H1 (cell line): ENCODE results near the gene AVP. TPM values are rescaled to one million over a fixed set of nuclear protein-coding genes. Genes with fewer than 3 reads are reported as not detected.

Source experiments
- CTCF ChIA-PET: fragments of 300-600 bp; sonication (Branson Sonifier 250); formaldehyde crosslinking; loops from one replicate; lab custom pipeline; 2021; ENCODE audit not compliant: partially characterized antibody; lab: Charles Lee
- POLR2A ChIA-PET: fragments of 300-600 bp; sonication (Branson Sonifier 250); formaldehyde crosslinking; loops from one replicate; lab custom pipeline; 2021; ENCODE audit warnings: inconsistent platforms; ENCODE audit not compliant: partially characterized antibody; lab: Charles Lee
- DNase-seq, 2 experiments: peaks; one replicate each; pipeline versions ENCODE4 v3.0.0 to v3.0.0-alpha.2; 2010 to 2022; ENCODE audit warnings: low spot score in 2 of 2, low read depth in 1 of 2, mixed read lengths in 1 of 2
- FAIRE-seq: peaks from 2 replicates; lab custom pipeline; 2011; peaks lifted over from hg19 to GRCh38; lab: Jason Lieb, UNC
- H2AFZ ChIP-seq: 2 replicates; pipeline ENCODE4 v1.8.1; 2012; ENCODE audit warnings: low read length, inconsistent platforms
- H2AK5ac ChIP-seq: 2 replicates; pipeline ENCODE4 v1.6.1; 2013; ENCODE audit warnings: low read depth, low read length
- H2BK120ac ChIP-seq: replicated peaks from 2 replicates; pipeline ENCODE3; 2013; ENCODE audit warnings: low read depth, low read length, inconsistent platforms
- H2BK12ac ChIP-seq: 2 replicates; pipeline ENCODE4 v1.6.1; 2013; ENCODE audit warnings: low read depth, low read length
- H2BK15ac ChIP-seq: 2 replicates; pipeline ENCODE4 v1.6.1; 2013; ENCODE audit warnings: low read length
- H2BK20ac ChIP-seq: 2 replicates; pipeline ENCODE4 v1.6.1; 2013; ENCODE audit warnings: low read length
- H2BK5ac ChIP-seq: 2 replicates; pipeline ENCODE4 v1.6.1; 2013; ENCODE audit warnings: low read depth, low read length
- H3K14ac ChIP-seq: 2 replicates; pipeline ENCODE4 v1.6.1; 2013; ENCODE audit warnings: inconsistent platforms; ENCODE audit not compliant: insufficient read length
- H3K18ac ChIP-seq: 2 replicates; pipeline ENCODE4 v1.6.1; 2013; ENCODE audit warnings: low read length; ENCODE audit errors: extremely low read depth
- H3K23ac ChIP-seq: 2 replicates; pipeline ENCODE4 v1.6.1; 2013; ENCODE audit warnings: inconsistent platforms; ENCODE audit not compliant: insufficient read length
- H3K23me2 ChIP-seq: 2 replicates; pipeline ENCODE4 v1.6.1; 2013; ENCODE audit warnings: low read depth, low read length
- H3K27ac ChIP-seq: 2 replicates; pipeline ENCODE4 v1.6.1; 2011; ENCODE audit warnings: low read depth, low read length, inconsistent platforms
- H3K27me3 ChIP-seq, 4 experiments: replicated peaks in 1 of 4; 1 replicate in 1 of 4; 2 replicates in 3 of 4; pipeline versions ENCODE4 v1.6.1 to v1.8.1; 2011 to 2013; ENCODE audit warnings: low read length in 3 of 4, mild to moderate bottlenecking in 3 of 4, inconsistent platforms in 2 of 4, mixed read lengths in 2 of 4, moderate library complexity in 1 of 4; ENCODE audit not compliant: control insufficient read depth in 3 of 4, insufficient read depth in 3 of 4; ENCODE audit errors: extremely low read depth in 1 of 4
- H3K36me3 ChIP-seq, 4 experiments: 2 replicates each; pipeline versions ENCODE4 v1.6.1 to v1.8.1; 2011 to 2013; ENCODE audit warnings: mild to moderate bottlenecking in 4 of 4, low read length in 3 of 4, moderate library complexity in 2 of 4, control low read depth in 1 of 4, inconsistent platforms in 1 of 4; ENCODE audit not compliant: insufficient read depth in 4 of 4, control insufficient read depth in 2 of 4
- H3K4ac ChIP-seq: replicated peaks from 2 replicates; pipeline ENCODE3; 2013; ENCODE audit warnings: low read length, low read depth, mixed read lengths, inconsistent platforms; ENCODE audit not compliant: insufficient read length
- H3K4me1 ChIP-seq, 4 experiments: replicated peaks in 1 of 4; 1 replicate in 1 of 4; 2 replicates in 3 of 4; pipeline versions ENCODE4 v1.6.1 to v1.8.1; 2011 to 2013; ENCODE audit warnings: low read length in 3 of 4, inconsistent platforms in 2 of 4, mixed read lengths in 1 of 4; ENCODE audit not compliant: insufficient read depth in 4 of 4, control insufficient read depth in 3 of 4
- H3K4me2 ChIP-seq, 2 experiments: 2 replicates each; pipeline versions ENCODE4 v1.6.1 to v1.8.1; 2011 to 2013; ENCODE audit warnings: low read depth in 2 of 2, low read length in 2 of 2, control low read depth in 1 of 2, inconsistent platforms in 1 of 2, mild to moderate bottlenecking in 1 of 2; ENCODE audit not compliant: insufficient read depth in 1 of 2
- H3K4me3 ChIP-seq, 4 experiments: fragments of 200-600, 300-600 bp in 1 of 4; sonication (generic), shearing (Covaris generic), sonication (Bioruptor Twin) in 1 of 4; 2 replicates each; pipeline versions ENCODE4 v1.5.1 to v1.8.1; 2011 to 2016; ENCODE audit warnings: low read length in 4 of 4, low read depth in 3 of 4, control low read depth in 2 of 4, inconsistent platforms in 2 of 4, mild to moderate bottlenecking in 2 of 4, mixed read lengths in 1 of 4, moderate library complexity in 1 of 4; ENCODE audit not compliant: insufficient read depth in 2 of 4; ENCODE audit errors: extremely low read depth in 1 of 4
- H3K56ac ChIP-seq: replicated peaks from 2 replicates; pipeline ENCODE3; 2013; ENCODE audit warnings: low read depth, mild to moderate bottlenecking, mixed read lengths, low read length, inconsistent platforms; ENCODE audit not compliant: insufficient read length
- H3K79me1 ChIP-seq: 2 replicates; pipeline ENCODE4 v1.6.1; 2013; ENCODE audit warnings: low read depth, low read length, control low read depth
- H3K79me2 ChIP-seq, 2 experiments: 2 replicates each; pipeline versions ENCODE4 v1.6.1 to v1.8.1; 2012 to 2013; ENCODE audit warnings: low read length in 2 of 2, mild to moderate bottlenecking in 2 of 2, inconsistent platforms in 1 of 2; ENCODE audit not compliant: insufficient read depth in 2 of 2, control insufficient read depth in 1 of 2
- H3K9ac ChIP-seq, 4 experiments: replicated peaks in 1 of 4; 1 replicate in 1 of 4; 2 replicates in 3 of 4; pipeline versions ENCODE4 v1.6.1 to v1.8.1; 2011 to 2013; ENCODE audit warnings: low read depth in 3 of 4, low read length in 3 of 4, control low read depth in 2 of 4, mild to moderate bottlenecking in 2 of 4, moderate library complexity in 2 of 4, inconsistent platforms in 1 of 4; ENCODE audit errors: extremely low read depth in 1 of 4
- H3K9me3 ChIP-seq, 2 experiments: 2 replicates each; pipeline versions ENCODE4 v1.6.1 to v1.8.1; 2012 to 2013; ENCODE audit warnings: mild to moderate bottlenecking in 2 of 2, moderate library complexity in 2 of 2, control low read depth in 1 of 2, inconsistent platforms in 1 of 2, low read depth in 1 of 2, low read length in 1 of 2, mixed read lengths in 1 of 2; ENCODE audit not compliant: insufficient read depth in 2 of 2
- H4K20me1 ChIP-seq, 2 experiments: replicated peaks in 1 of 2; 2 replicates each; pipeline versions ENCODE3 to v1.8.1; 2011 to 2013; ENCODE audit warnings: inconsistent platforms in 2 of 2, low read length in 2 of 2, mild to moderate bottlenecking in 1 of 2; ENCODE audit not compliant: insufficient read depth in 2 of 2, control insufficient read depth in 1 of 2
- H4K5ac ChIP-seq: 2 replicates; pipeline ENCODE4 v1.6.1; 2013; ENCODE audit warnings: low read length, low read depth, mixed read lengths, inconsistent platforms; ENCODE audit not compliant: insufficient read length
- H4K8ac ChIP-seq: 2 replicates; pipeline ENCODE4 v1.8.0; 2013; ENCODE audit warnings: mild to moderate bottlenecking, moderate library complexity, low read length, inconsistent platforms; ENCODE audit not compliant: insufficient read depth; ENCODE audit errors: extremely low read depth
- H4K91ac ChIP-seq: replicated peaks from 2 replicates; pipeline ENCODE3; 2013; ENCODE audit warnings: low read length, mixed read lengths, inconsistent platforms; ENCODE audit not compliant: insufficient read length
- EGR1 ChIP-seq: IDR thresholded peaks from 2 replicates; pipeline ENCODE4 v1.6.1; 2011; ENCODE audit warnings: low read depth, low read length, borderline replicate concordance
- GABPA ChIP-seq: IDR thresholded peaks from 2 replicates; pipeline ENCODE4 v1.6.1; 2011; ENCODE audit warnings: mild to moderate bottlenecking, low read length, moderate library complexity, borderline replicate concordance; ENCODE audit not compliant: insufficient read depth
- JUND ChIP-seq: IDR thresholded peaks from 2 replicates; pipeline ENCODE4 v1.6.1; 2011; ENCODE audit warnings: mild to moderate bottlenecking, improper control_type of control experiment, low read length
- MAX ChIP-seq: IDR thresholded peaks from 2 replicates; pipeline ENCODE4 v1.6.1; 2012; ENCODE audit warnings: inconsistent platforms
- WGBS, 2 experiments: shearing (Covaris generic) in 1 of 2; methylation state at CpG; one replicate each; pipeline versions ENCODE4 v1.1.6 to v1.1.7; 2013 to 2015; ENCODE audit warnings: low lambda C conversion rate in 2 of 2, mixed read lengths in 2 of 2, inconsistent platforms in 1 of 2, low coverage in 1 of 2, missing lambda C conversion rate in 1 of 2; ENCODE audit not compliant: insufficient replicate concordance in 2 of 2, insufficient coverage in 1 of 2, insufficient read length in 1 of 2; ENCODE audit errors: extremely low coverage in 1 of 2, missing lambda C conversion rate in 1 of 2; 5-methylcytosine and 5-hydroxymethylcytosine counted together
- polyA plus RNA-seq, 7 experiments: library from polyadenylated mRNA; depleted of rRNA in 3 of 7; stranded (reverse) in 5 of 7; unstranded in 2 of 7; fragments of >200 nt in 5 of 7; fragments of 200-250 nt in 2 of 7; gene quantifications; 1 replicate in 5 of 7; 2 replicates in 1 of 7; 4 replicates in 1 of 7; pipeline versions ENCODE4 v1.2.1 to v1.2.3, GENCODE V29; 2011 to 2013; ENCODE audit warnings: missing spikeins in 2 of 7, mixed read lengths in 2 of 7
- total RNA-seq: library from RNA; stranded (reverse); fragmentation: NEBNext Ultra II Directional; extraction: Animal tissue kit (Norgen Biotek cat#: 25700); gene quantifications from 2 replicates; pipeline ENCODE4 v1.2.1, GENCODE V29; 2021

The AVP gene
- total and polyA plus RNA-seq, 2 of the 8 experiments (the other 6 are each of a cell fraction or from before 2014, with no cell fraction given): 0.18 TPM; not detected in 1

DNA sequence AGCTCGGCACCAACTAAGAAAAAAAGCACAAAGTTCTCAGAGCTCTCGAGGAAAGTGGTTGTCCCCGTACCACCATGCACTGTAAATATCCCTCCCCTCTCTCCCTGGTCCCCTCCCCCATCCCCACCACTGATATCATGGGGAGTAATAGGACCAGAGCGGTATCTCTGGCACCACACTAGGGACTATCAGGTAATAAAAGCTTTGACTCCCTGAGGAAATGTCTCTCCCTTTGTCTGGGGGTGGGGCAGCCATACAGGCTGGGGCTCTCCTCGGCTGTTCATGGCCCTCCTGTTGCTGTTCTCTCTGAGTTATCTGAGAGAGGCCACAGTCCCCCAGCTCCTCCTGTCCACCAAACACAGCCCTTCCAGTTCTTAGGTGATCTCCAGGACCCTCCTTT, 46.1 kb downstream of the AVP start:
- peaks cover 24 to 45% (median 33%) of the 10 kb centered on the region in 4 experiments for H3K36me3 ChIP-seq
- H3K4ac ChIP-seq: no peak overlapping the region
- TF ChIP-seq MAX: no peak
- no peak for TF ChIP-seq JUND
- no peak for TF ChIP-seq EGR1
- no peak for TF ChIP-seq GABPA
- no peaks in the 10 kb centered on the region for H3K79me1 ChIP-seq
- peaks cover 0 to 12% (median 4%) of the 10 kb centered on the region in 4 experiments; a peak in 5 of 7 replicates for H3K4me1 ChIP-seq
- H4K20me1 ChIP-seq: peaks cover 2 to 4% of the 10 kb centered on the region in 2 experiments
- H3K9me3 ChIP-seq: no peaks in the 10 kb centered on the region
- H3K27ac ChIP-seq: no peak overlapping the region
- no peak overlapping the region for H2AK5ac ChIP-seq
- WGBS, 2 experiments: 87% methylated on average over 5 of the region's 5 CpGs; no CpG with 5 or more reads in 1 of the 2 experiments
- no peak overlapping the region for H4K8ac ChIP-seq
- no peak overlapping the region for H4K5ac ChIP-seq
- H3K4me3 ChIP-seq: no peak overlapping the region
- no peaks in the 10 kb centered on the region for H3K79me2 ChIP-seq
- H3K56ac ChIP-seq: no peak overlapping the region
- H3K9ac ChIP-seq: no peak overlapping the region
- H2AFZ ChIP-seq: no peak overlapping the region
- no peak overlapping the region for H2BK12ac ChIP-seq
- H2BK15ac ChIP-seq: no peak overlapping the region
- no peak overlapping the region for H4K91ac ChIP-seq
- no peak overlapping the region for H2BK120ac ChIP-seq
- no peak overlapping the region for H2BK20ac ChIP-seq
- no peak overlapping the region for H3K14ac ChIP-seq
- FAIRE-seq (no peak), DNase-seq (no peak)
- no peaks in the 10 kb centered on the region for H3K23me2 ChIP-seq
- ChIA-PET CTCF (interaction anchor here (1.9 kb wide), 1 partner anchor 15 kb away, joined by 6 read pairs; no protein-coding TSS in a partner anchor), POLR2A (no interaction called here)
- H3K27me3 ChIP-seq: no peaks in the 10 kb centered on the region
- no peak overlapping the region for H3K4me2 ChIP-seq
- H3K23ac ChIP-seq: no peak overlapping the region
- no peak overlapping the region for H2BK5ac ChIP-seq
- no peak overlapping the region for H3K18ac ChIP-seq
